Limb (tissue), 2 donors: ENCODE results near the gene AIFM3.

Experiments used
- DNase-seq, 2 donors: peaks; one replicate each; pipeline ENCODE4 v3.0.0-alpha.2; 2016; ENCODE audit errors: extremely low spot score in 2 of 2

Gene AIFM3

GRCh38 chr22:20990184-20991180 lies 23.4 kb downstream of the AIFM3 start:
- no peak for DNase-seq

GRCh38 chr22:20991252-20992055 lies 24.4 kb downstream of the AIFM3 start:
- DNase-seq = no peak

- DNase-seq = no peak
Observed at GRCh38 chr22:20992056-20992442, 25.0 kb downstream of the AIFM3 start.

GRCh38 chr22:20992456-20993303 lies 25.6 kb downstream of the AIFM3 start:
- no peak for DNase-seq

GRCh38 chr22:20993304-20994127 lies 26.5 kb downstream of the AIFM3 start:
- no peak for DNase-seq

- DNase-seq = no peak
Observed at GRCh38 chr22:20994128-20994901, 27.3 kb downstream of the AIFM3 start.

- no peak for DNase-seq
Observed at GRCh38 chr22:20994902-20995241, 27.8 kb downstream of the AIFM3 start.

GRCh38 chr22:20995329-20996030 lies 28.4 kb downstream of the AIFM3 start:
- DNase-seq = no peak

GRCh38 chr22:20996031-20996410 lies 29.0 kb downstream of the AIFM3 start:
- DNase-seq = no peak

GRCh38 chr22:20996598-20997535 lies 29.8 kb downstream of the AIFM3 start:
- no peak for DNase-seq

GRCh38 chr22:20997536-20998257 lies 30.6 kb downstream of the AIFM3 start:
- DNase-seq = no peak

GRCh38 chr22:20998411-20999336 lies 31.6 kb downstream of the AIFM3 start:
- no peak for DNase-seq

GRCh38 chr22:20999350-21000206 lies 32.5 kb downstream of the AIFM3 start:
- no peak for DNase-seq

GRCh38 chr22:21000207-21000986 lies 33.3 kb downstream of the AIFM3 start:
- no peak for DNase-seq
